Central memory CD8-positive, alpha-beta T cell (primary cell): Measurements from ENCODE around the gene AKR1E2.

Experiments used
- ATAC-seq: fragments of 150-1000 bp; cut with Tn5 transposase; replicated peaks from 2 replicates; pipeline ENCODE4 v1.10.0; 2022; ENCODE audit warnings: mild to moderate bottlenecking, moderate FRiP score, moderate number of reproducible peaks; ENCODE audit not compliant: poor library complexity, severe bottlenecking; ENCODE audit errors: extremely low read depth
- DNase-seq, 2 donors: peaks; one replicate each; pipeline ENCODE4 v3.0.0; 2021; ENCODE audit warnings: low spot score in 2 of 2
- H3K27ac Mint-ChIP-seq: one replicate; pipeline ENCODE4 v1.8.0; 2022; ENCODE audit warnings: low read depth, mild to moderate bottlenecking, moderate library complexity, mixed read lengths
- H3K27me3 Mint-ChIP-seq: one replicate; pipeline ENCODE4 v1.8.0; 2022; ENCODE audit warnings: mixed read lengths
- H3K36me3 Mint-ChIP-seq: one replicate; pipeline ENCODE4 v1.8.0; 2022; ENCODE audit warnings: mild to moderate bottlenecking, moderate library complexity, mixed read lengths; ENCODE audit not compliant: insufficient read depth
- H3K4me1 Mint-ChIP-seq: one replicate; pipeline ENCODE4 v1.8.0; 2022; ENCODE audit warnings: mixed read lengths
- H3K4me3 Mint-ChIP-seq: one replicate; pipeline ENCODE4 v1.8.0; 2022; ENCODE audit warnings: mild to moderate bottlenecking, moderate library complexity, mixed read lengths
- H3K9me3 Mint-ChIP-seq: one replicate; pipeline ENCODE4 v1.8.0; 2022; ENCODE audit warnings: mixed read lengths

Gene AKR1E2

GRCh38 chr10:4892681-4893080 lies 66.7 kb downstream of the AKR1E2 start:
- no peaks in the 10 kb centered on the region for H3K9me3 Mint-ChIP-seq
- H3K36me3 Mint-ChIP-seq = no peaks in the 10 kb centered on the region
- no peak for ATAC-seq
- no peaks in the 10 kb centered on the region for H3K4me1 Mint-ChIP-seq
- H3K27me3 Mint-ChIP-seq = peaks cover 20% of the 10 kb centered on the region
- H3K4me3 Mint-ChIP-seq = no peak overlapping the region
- no peak overlapping the region for H3K27ac Mint-ChIP-seq
- DNase-seq = no peak

GRCh38 chr10:4894335-4894734 lies 68.3 kb downstream of the AKR1E2 start:
- no peaks in the 10 kb centered on the region for H3K36me3 Mint-ChIP-seq
- H3K4me3 Mint-ChIP-seq = no peak overlapping the region
- no peak for ATAC-seq
- DNase-seq = no peak
- no peak overlapping the region for H3K27ac Mint-ChIP-seq
- H3K9me3 Mint-ChIP-seq = no peaks in the 10 kb centered on the region
- H3K27me3 Mint-ChIP-seq = peaks cover 13% of the 10 kb centered on the region
- H3K4me1 Mint-ChIP-seq = no peaks in the 10 kb centered on the region
